IMR-90 (cell line): ENCODE measurements around the gene UST. TPM values are rescaled to one million over a fixed set of nuclear protein-coding genes. Genes with fewer than 3 reads are reported as not detected.

ENCODE experiments used
- ATAC-seq: fragments of 200-7000 bp; cut with Tn5 transposase; 2 replicates; pipeline ENCODE4 v1.9.1; 2020; ENCODE audit warnings: low read depth, mild to moderate bottlenecking, moderate library complexity
- BruUV-seq: library from RNA; stranded (reverse); fragments of 400-500 nt; replicated peaks from 2 replicates; lab custom pipeline; 2021; lab: Mats Ljungman, UMichigan
- CTCF ChIA-PET: fragments of 300-600 bp; formaldehyde crosslinking; extraction: SDS; loops from one replicate; lab custom pipeline; 2021; ENCODE audit warnings: antibody characterized with exemption; lab: Yijun Ruan, JAX
- POLR2A ChIA-PET: fragments of 300-600 bp; sonication (Branson Sonifier 250); formaldehyde crosslinking; loops from one replicate; lab custom pipeline; 2022; ENCODE audit warnings: antibody characterized with exemption; ENCODE audit not compliant: unreplicated experiment; lab: Charles Lee
- DNase-seq: peaks from one replicate; pipeline ENCODE4 v3.0.0; 2013
- H2AFZ ChIP-seq: replicated peaks from 2 replicates; pipeline ENCODE3; 2013; ENCODE audit warnings: low read length, mild to moderate bottlenecking; ENCODE audit not compliant: poor library complexity
- H2AK5ac ChIP-seq: 2 replicates; pipeline ENCODE4 v1.6.1; 2013; ENCODE audit warnings: low read depth, low read length, inconsistent platforms
- H2AK9ac ChIP-seq: replicated peaks from 2 replicates; pipeline ENCODE3; 2013; ENCODE audit warnings: mild to moderate bottlenecking, low read depth, low read length, moderate library complexity; ENCODE audit not compliant: poor library complexity
- H2BK120ac ChIP-seq: 2 replicates; pipeline ENCODE4 v1.6.1; 2013; ENCODE audit warnings: low read depth, low read length, inconsistent platforms
- H2BK15ac ChIP-seq: 3 replicates; pipeline ENCODE4 v1.6.1; 2013; ENCODE audit warnings: low read depth, low read length, inconsistent platforms
- H2BK20ac ChIP-seq: 2 replicates; pipeline ENCODE4 v1.6.1; 2013; ENCODE audit warnings: low read depth, mild to moderate bottlenecking, inconsistent platforms, low read length, moderate library complexity
- H2BK5ac ChIP-seq: 2 replicates; pipeline ENCODE4 v1.6.1; 2013; ENCODE audit warnings: mild to moderate bottlenecking, low read depth, low read length, inconsistent platforms; ENCODE audit not compliant: poor library complexity, severe bottlenecking
- H3K14ac ChIP-seq: replicated peaks from 2 replicates; pipeline ENCODE4 v1.6.1; 2013; ENCODE audit warnings: low read depth, low read length, inconsistent platforms
- H3K18ac ChIP-seq: 2 replicates; pipeline ENCODE4 v1.6.1; 2013; ENCODE audit warnings: low read depth, low read length, control low read depth
- H3K23ac ChIP-seq: 2 replicates; pipeline ENCODE4 v1.6.1; 2013; ENCODE audit warnings: low read depth, low read length, inconsistent platforms
- H3K27ac ChIP-seq: 2 replicates; pipeline ENCODE4 v1.5.1; 2013; ENCODE audit warnings: mild to moderate bottlenecking, control low read depth, low read length; ENCODE audit not compliant: insufficient read depth
- H3K27me3 ChIP-seq: 2 replicates; pipeline ENCODE4 v1.6.1; 2013; ENCODE audit warnings: low read length; ENCODE audit not compliant: control insufficient read depth, insufficient read depth
- H3K36me3 ChIP-seq: 2 replicates; pipeline ENCODE4 v1.6.1; 2013; ENCODE audit warnings: low read length, mixed read lengths; ENCODE audit not compliant: control insufficient read depth, insufficient read depth
- H3K4ac ChIP-seq: 2 replicates; pipeline ENCODE4 v1.6.1; 2013; ENCODE audit warnings: low read depth, low read length, inconsistent platforms
- H3K4me1 ChIP-seq: 2 replicates; pipeline ENCODE4 v1.6.1; 2013; ENCODE audit warnings: low read length, mixed read lengths; ENCODE audit not compliant: control insufficient read depth, insufficient read depth
- H3K4me2 ChIP-seq: 2 replicates; pipeline ENCODE4 v1.6.1; 2013; ENCODE audit warnings: low read depth, mild to moderate bottlenecking, control low read depth, low read length, moderate library complexity
- H3K4me3 ChIP-seq: 2 replicates; pipeline ENCODE4 v1.5.1; 2013; ENCODE audit warnings: low read depth, mild to moderate bottlenecking, control low read depth, low read length, moderate library complexity; ENCODE audit not compliant: insufficient read depth
- H3K56ac ChIP-seq: 2 replicates; pipeline ENCODE4 v1.6.1; 2013; ENCODE audit warnings: low read length, inconsistent platforms; ENCODE audit not compliant: insufficient read depth; ENCODE audit errors: extremely low read depth
- H3K79me1 ChIP-seq, 2 experiments: 2 replicates each; pipeline ENCODE4 v1.6.1; 2013; ENCODE audit warnings: low read length in 2 of 2, inconsistent platforms in 1 of 2, low read depth in 1 of 2
- H3K9ac ChIP-seq: 2 replicates; pipeline ENCODE4 v1.6.1; 2013; ENCODE audit warnings: low read depth, low read length, control low read depth
- H3K9me1 ChIP-seq: 2 replicates; pipeline ENCODE4 v1.6.1; 2013; ENCODE audit warnings: low read length, inconsistent platforms; ENCODE audit not compliant: insufficient read depth
- H3K9me3 ChIP-seq: 2 replicates; pipeline ENCODE4 v1.6.1; 2013; ENCODE audit warnings: low read length; ENCODE audit not compliant: control insufficient read depth, insufficient read depth
- H4K20me1 ChIP-seq: 2 replicates; pipeline ENCODE4 v1.6.1; 2013; ENCODE audit warnings: low read length, inconsistent platforms; ENCODE audit not compliant: insufficient read depth
- H4K5ac ChIP-seq: 2 replicates; pipeline ENCODE4 v1.6.1; 2013; ENCODE audit warnings: mild to moderate bottlenecking, low read depth, low read length, control low read depth
- H4K8ac ChIP-seq, 2 experiments: 2 replicates each; pipeline ENCODE4 v1.6.1; 2013; ENCODE audit warnings: low read depth in 2 of 2, low read length in 2 of 2, control low read depth in 1 of 2, inconsistent platforms in 1 of 2
- H4K91ac ChIP-seq: 2 replicates; pipeline ENCODE4 v1.6.1; 2013; ENCODE audit warnings: low read depth, low read length, inconsistent platforms; ENCODE audit not compliant: insufficient read depth
- BHLHE40 ChIP-seq: fragments of 150-350 bp; IDR thresholded peaks from 2 replicates; pipeline ENCODE4 v1.6.1; 2016; ENCODE audit warnings: mild to moderate bottlenecking, low read depth, low read length
- CEBPB ChIP-seq: IDR thresholded peaks from 2 replicates; pipeline ENCODE4 v1.6.1; 2012; ENCODE audit warnings: low read depth, low read length, improper control_type of control experiment
- CHD1 ChIP-seq: IDR thresholded peaks from 2 replicates; pipeline ENCODE4 v1.6.1; 2012; ENCODE audit warnings: low read depth, low read length, improper control_type of control experiment
- CTCF ChIP-seq: conservative IDR thresholded peaks from 2 replicates; pipeline ENCODE4 v1.5.1; 2012; ENCODE audit warnings: mild to moderate bottlenecking, low read depth, low read length, improper control_type of control experiment
- ELK1 ChIP-seq: fragments of 150-350 bp; IDR thresholded peaks from 2 replicates; pipeline ENCODE4 v1.6.1; 2016; ENCODE audit warnings: low read depth, mild to moderate bottlenecking, low read length, moderate library complexity, borderline replicate concordance
- FOS ChIP-seq: fragments of 150-350 bp; IDR thresholded peaks from 2 replicates; pipeline ENCODE4 v1.6.1; 2016; ENCODE audit warnings: low read depth, low read length
- MAFK ChIP-seq: IDR thresholded peaks from 2 replicates; pipeline ENCODE4 v1.6.1; 2012; ENCODE audit warnings: low read depth, low read length, improper control_type of control experiment
- MXI1 ChIP-seq: IDR thresholded peaks from 2 replicates; pipeline ENCODE4 v1.6.1; 2012; ENCODE audit warnings: low read depth, mild to moderate bottlenecking, low read length, moderate library complexity, borderline replicate concordance
- NFE2L2 ChIP-seq: fragments of 150-350 bp; IDR thresholded peaks from 2 replicates; pipeline ENCODE4 v1.6.1; 2016; ENCODE audit warnings: low read depth, mild to moderate bottlenecking, low read length
- RAD21 ChIP-seq: IDR thresholded peaks from 2 replicates; pipeline ENCODE4 v1.6.1; 2012; ENCODE audit warnings: low read length, improper control_type of control experiment
- RCOR1 ChIP-seq: IDR thresholded peaks from 2 replicates; pipeline ENCODE4 v1.6.1; 2012; ENCODE audit warnings: mild to moderate bottlenecking, low read length, improper control_type of control experiment; ENCODE audit not compliant: insufficient replicate concordance
- SMC3 ChIP-seq: fragments of 150-350 bp; IDR thresholded peaks from 2 replicates; pipeline ENCODE4 v1.6.1; 2016; ENCODE audit warnings: low read depth, mild to moderate bottlenecking, antibody characterized with exemption, low read length, moderate library complexity
- USF2 ChIP-seq: fragments of 150-350 bp; IDR thresholded peaks from 2 replicates; pipeline ENCODE4 v1.6.1; 2017; ENCODE audit warnings: mild to moderate bottlenecking, antibody characterized with exemption, low read length, low read depth
- dilution Hi-C: fragments of 300-500 bp; cut with HindIII; formaldehyde crosslinking; loops from one replicate; pipeline ENCODE4 v1.14.3; 2018; ENCODE audit warnings: low sequenced_read_pairs; ENCODE audit not compliant: unreplicated experiment
- in situ Hi-C: fragments of 300-500 bp; cut with MboI; formaldehyde crosslinking; loops from 3 replicates; pipeline ENCODE4 v1.14.3; 2019; ENCODE audit warnings: low sequenced_read_pairs, inconsistent platforms, mixed read lengths
- intact Hi-C: fragments of 100-400 bp; cut with micrococcal nuclease; formaldehyde crosslinking; loops from 2 replicates; pipeline ENCODE4 v1.10.0; 2022
- polyA plus RNA-seq, 3 experiments: library from polyadenylated mRNA; depleted of rRNA; stranded (reverse); fragments of >200 nt; gene quantifications; 2 replicates each; pipeline ENCODE4 v1.2.3, GENCODE V29; 2012; ENCODE audit warnings: low replicate concordance in 1 of 3
- total RNA-seq: library from RNA; depleted of rRNA; stranded (reverse); fragments of >200 nt; gene quantifications from 2 replicates; pipeline ENCODE4 v1.2.3, GENCODE V29; 2012

Gene UST
- total and polyA plus RNA-seq, 2 of the 4 experiments (the other 2 are of a cell fraction) = 7.7 to 13.8 TPM

- no peaks in the 10 kb centered on the region for H3K4me1 ChIP-seq
- in situ Hi-C loops = no loop called here
- TF ChIP-seq SMC3 = no peak
- no peak for TF ChIP-seq RAD21
- TF ChIP-seq CTCF = no peak
- no peak for TF ChIP-seq CHD1
- TF ChIP-seq MXI1 = no peak
- TF ChIP-seq CEBPB = no peak
- no peak for TF ChIP-seq NFE2L2
- no peak for TF ChIP-seq ELK1
- TF ChIP-seq USF2 = no peak
- TF ChIP-seq FOS = no peak
- TF ChIP-seq RCOR1 = no peak
- no peak for TF ChIP-seq MAFK
- no peak for TF ChIP-seq BHLHE40
- H4K20me1 ChIP-seq = no peaks in the 10 kb centered on the region
- H3K18ac ChIP-seq = no peak overlapping the region
- no peak for DNase-seq
- H2AK9ac ChIP-seq = no peak overlapping the region
- POLR2A ChIA-PET = no interaction called here
- H3K9me1 ChIP-seq = no peaks in the 10 kb centered on the region
- no peak overlapping the region for H2BK5ac ChIP-seq
- no peaks in the 10 kb centered on the region for H3K79me1 ChIP-seq
- no peak overlapping the region for H3K27ac ChIP-seq
- H3K4ac ChIP-seq = no peak overlapping the region
- BruUV-seq = no TSS peak
- H3K27me3 ChIP-seq = peaks cover 4% of the 10 kb centered on the region; the same call in 1 of the 2 replicates
- CTCF ChIA-PET = no interaction called here
- H2BK20ac ChIP-seq = no peak overlapping the region
- dilution Hi-C loops = no loop called here
- no peak for ATAC-seq
- no peak overlapping the region for H2BK120ac ChIP-seq
- H2AFZ ChIP-seq = no peak overlapping the region
- H3K9me3 ChIP-seq = peaks cover 2% of the 10 kb centered on the region
- H3K4me2 ChIP-seq = no peak overlapping the region
- H4K91ac ChIP-seq = no peak overlapping the region
- no peak overlapping the region for H3K9ac ChIP-seq
- no peak overlapping the region for H4K5ac ChIP-seq
- H2AK5ac ChIP-seq = no peak overlapping the region
- no peak overlapping the region for H2BK15ac ChIP-seq
- H3K14ac ChIP-seq = no peak overlapping the region
- no peak overlapping the region for H4K8ac ChIP-seq
- intact Hi-C loops = no loop called here
- H3K4me3 ChIP-seq = no peak overlapping the region
- no peak overlapping the region for H3K23ac ChIP-seq
- no peaks in the 10 kb centered on the region for H3K36me3 ChIP-seq
- no peak overlapping the region for H3K56ac ChIP-seq
Observed at GRCh38 chr6:149102324-149102723, 355.5 kb downstream of the UST start.
